PC-3 (cell line): ENCODE measurements around the gene COLEC11. TPM values are rescaled to one million over a fixed set of nuclear protein-coding genes. Genes with fewer than 3 reads are reported as not detected.

ENCODE experiments used
- ATAC-seq: fragments of 200-7000 bp; cut with Tn5 transposase; 2 replicates; pipeline ENCODE4 v1.9.1; 2020; ENCODE audit warnings: mild to moderate bottlenecking, moderate library complexity
- BruUV-seq: library from RNA; stranded (reverse); fragments of 400-500 nt; replicated peaks from 2 replicates; lab custom pipeline; 2021; lab: Mats Ljungman, UMichigan
- CTCF ChIA-PET: fragments of 300-600 bp; sonication (Branson Sonifier 250); formaldehyde crosslinking; loops from one replicate; lab custom pipeline; 2022; ENCODE audit warnings: antibody characterized with exemption; lab: Charles Lee
- POLR2A ChIA-PET: fragments of 300-600 bp; sonication (Branson Sonifier 250); formaldehyde crosslinking; loops from one replicate; lab custom pipeline; 2022; ENCODE audit warnings: antibody characterized with exemption; ENCODE audit not compliant: unreplicated experiment; lab: Charles Lee
- DNase-seq: peaks from one replicate; pipeline ENCODE4 v3.0.0-alpha.2; 2015
- H2AFZ ChIP-seq: fragments of 300-600 bp; sonication (generic); 2 replicates; pipeline ENCODE4 v1.6.0; 2016; ENCODE audit warnings: antibody characterized with exemption, low read length
- H3F3A ChIP-seq: fragments of 300-600 bp; sonication (generic); one replicate; pipeline ENCODE4 v1.6.0; 2017; ENCODE audit warnings: antibody characterized with exemption, low read length, control low read depth, mild to moderate bottlenecking; ENCODE audit not compliant: unreplicated experiment
- H3K27ac ChIP-seq: fragments of 300-600 bp; sonication (generic); 2 replicates; pipeline ENCODE4 v1.5.1; 2016; ENCODE audit warnings: mild to moderate bottlenecking, low read length
- H3K27me3 ChIP-seq: fragments of 300-600 bp; sonication (generic); 2 replicates; pipeline ENCODE4 v1.6.1; 2016; ENCODE audit warnings: low read length, mixed read lengths
- H3K36me3 ChIP-seq: fragments of 300-600 bp; sonication (generic); 2 replicates; pipeline ENCODE4 v1.6.1; 2016; ENCODE audit warnings: low read depth, mixed run types, low read length, mixed read lengths
- H3K4me1 ChIP-seq: fragments of 300-600 bp; sonication (generic); 2 replicates; pipeline ENCODE4 v1.5.1; 2016; ENCODE audit warnings: low read length; ENCODE audit not compliant: insufficient read depth
- H3K4me2 ChIP-seq: fragments of 300-600 bp; sonication (generic); 2 replicates; pipeline ENCODE4 v1.6.0; 2016; ENCODE audit warnings: low read length
- H3K4me3 ChIP-seq: fragments of 300-600 bp; sonication (generic); 2 replicates; pipeline ENCODE4 v1.5.1; 2016; ENCODE audit warnings: mild to moderate bottlenecking, low read length, mixed read lengths
- H3K79me2 ChIP-seq: fragments of 300-600 bp; sonication (generic); 2 replicates; pipeline ENCODE4 v1.6.1; 2017; ENCODE audit warnings: low read length, mixed read lengths
- H3K9ac ChIP-seq: fragments of 300-600 bp; sonication (generic); 2 replicates; pipeline ENCODE4 v1.6.0; 2016; ENCODE audit warnings: mild to moderate bottlenecking, low read length
- H3K9me2 ChIP-seq: fragments of 300-600 bp; sonication (generic); replicated peaks from 2 replicates; pipeline ENCODE4 v1.6.1; 2016; ENCODE audit warnings: mixed run types, low read length, mixed read lengths
- H3K9me3 ChIP-seq: fragments of 300-600 bp; sonication (generic); 2 replicates; pipeline ENCODE4 v1.6.1; 2016; ENCODE audit warnings: low read length, mixed read lengths
- H4K20me1 ChIP-seq: fragments of 300-600 bp; sonication (generic); 2 replicates; pipeline ENCODE4 v1.6.1; 2016; ENCODE audit warnings: low read length, mixed read lengths
- EZH2 ChIP-seq: fragments of 300-600 bp; sonication (generic); IDR thresholded peaks from one replicate; pipeline ENCODE4 v1.6.1; 2017; ENCODE audit warnings: antibody characterized with exemption, mild to moderate bottlenecking, low read length; ENCODE audit not compliant: unreplicated experiment
- intact Hi-C: fragments of 100-400 bp; cut with micrococcal nuclease; formaldehyde crosslinking; loops from 2 replicates; pipeline ENCODE4 v1.9.0; 2023
- total RNA-seq: library from RNA; depleted of rRNA; stranded (reverse); fragments of >200 nt; gene quantifications from 2 replicates; pipeline ENCODE4 v1.2.3, GENCODE V29; 2014; rRNA removed
- TF ChIP-seq, protein P1 (sequence below): fragments of 300-600 bp; sonication (generic); conservative IDR thresholded peaks from 2 replicates; pipeline ENCODE4 v1.5.1; 2017; ENCODE audit warnings: antibody characterized with exemption, low read depth, mild to moderate bottlenecking, low read length

The COLEC11 gene
- total RNA-seq, 1 experiment from 2014 or later = 0.44 TPM

GRCh38 chr2:3692375-3692774 is 97.5 kb downstream of the COLEC11 start:
- H3K36me3 ChIP-seq = no peaks in the 10 kb centered on the region
- no peaks in the 10 kb centered on the region for H3F3A ChIP-seq
- no TSS peak for BruUV-seq
- H3K4me1 ChIP-seq = no peaks in the 10 kb centered on the region
- intact Hi-C loops = loop anchor here (1.0 kb wide), 1 partner anchor 36 kb away; no protein-coding TSS in a partner anchor
- no peak overlapping the region for H2AFZ ChIP-seq
- no peaks in the 10 kb centered on the region for H3K9me2 ChIP-seq
- H3K27me3 ChIP-seq = peaks cover 42% of the 10 kb centered on the region
- TF ChIP-seq EZH2 = no peak
- TF ChIP-seq, protein P1, sequence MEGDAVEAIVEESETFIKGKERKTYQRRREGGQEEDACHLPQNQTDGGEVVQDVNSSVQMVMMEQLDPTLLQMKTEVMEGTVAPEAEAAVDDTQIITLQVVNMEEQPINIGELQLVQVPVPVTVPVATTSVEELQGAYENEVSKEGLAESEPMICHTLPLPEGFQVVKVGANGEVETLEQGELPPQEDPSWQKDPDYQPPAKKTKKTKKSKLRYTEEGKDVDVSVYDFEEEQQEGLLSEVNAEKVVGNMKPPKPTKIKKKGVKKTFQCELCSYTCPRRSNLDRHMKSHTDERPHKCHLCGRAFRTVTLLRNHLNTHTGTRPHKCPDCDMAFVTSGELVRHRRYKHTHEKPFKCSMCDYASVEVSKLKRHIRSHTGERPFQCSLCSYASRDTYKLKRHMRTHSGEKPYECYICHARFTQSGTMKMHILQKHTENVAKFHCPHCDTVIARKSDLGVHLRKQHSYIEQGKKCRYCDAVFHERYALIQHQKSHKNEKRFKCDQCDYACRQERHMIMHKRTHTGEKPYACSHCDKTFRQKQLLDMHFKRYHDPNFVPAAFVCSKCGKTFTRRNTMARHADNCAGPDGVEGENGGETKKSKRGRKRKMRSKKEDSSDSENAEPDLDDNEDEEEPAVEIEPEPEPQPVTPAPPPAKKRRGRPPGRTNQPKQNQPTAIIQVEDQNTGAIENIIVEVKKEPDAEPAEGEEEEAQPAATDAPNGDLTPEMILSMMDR = peak; percentile 75
- CTCF ChIA-PET = interaction anchor here (0.6 to 1.4 kb wide), 3 partner anchors 36 to 927 kb away, joined by 3 to 12 read pairs (median 5); no protein-coding TSS in a partner anchor
- POLR2A ChIA-PET = no interaction called here
- no peak overlapping the region for H3K9ac ChIP-seq
- ATAC-seq = peak; percentile 71
- H3K4me2 ChIP-seq = no peak overlapping the region
- H3K27ac ChIP-seq = no peak overlapping the region
- no peaks in the 10 kb centered on the region for H3K9me3 ChIP-seq
- peak; percentile 51 for DNase-seq
- H4K20me1 ChIP-seq = no peaks in the 10 kb centered on the region
- H3K79me2 ChIP-seq = no peaks in the 10 kb centered on the region
- H3K4me3 ChIP-seq = no peak overlapping the region

Other genes starting within 250 kb of the COLEC11 start
- gene EIPR1, start 217.3 kb upstream of the COLEC11 start, total RNA-seq = 90.1 and 97.4 TPM in 2 replicates
- 86.2 and 111 TPM in 2 replicates for gene TRAPPC12, start 215.4 kb upstream of the COLEC11 start, total RNA-seq
- 89.8 and 97.8 TPM in 2 replicates for gene ADI1, start 75.6 kb upstream of the COLEC11 start, total RNA-seq
- 44.5 and 51.1 TPM in 2 replicates for gene RNASEH1, start 36.8 kb upstream of the COLEC11 start, total RNA-seq
- 1,408 and 1,694 TPM in 2 replicates for gene RPS7, start 19.9 kb upstream of the COLEC11 start, total RNA-seq
- gene ALLC, start 63.1 kb downstream of the COLEC11 start, total RNA-seq = not detected in 2 replicates
- not detected in 2 replicates for gene DCDC2C, start 108.5 kb downstream of the COLEC11 start, total RNA-seq